H9 (cell line): ENCODE data around the gene LMNTD1. TPM values are rescaled to one million over a fixed set of nuclear protein-coding genes. Genes with fewer than 3 reads are reported as not detected.

Experiments
- DNase-seq: peaks from one replicate; pipeline ENCODE4 v3.0.0-alpha.2; 2017
- H2AFZ ChIP-seq: one replicate; pipeline ENCODE4 v1.6.1; 2013; ENCODE audit warnings: mild to moderate bottlenecking, low read length, control low read depth, moderate library complexity
- H2AK5ac ChIP-seq: 2 replicates; pipeline ENCODE4 v1.6.1; 2013; ENCODE audit warnings: low read length, control low read depth, mixed read lengths; ENCODE audit not compliant: insufficient read length
- H2BK120ac ChIP-seq: one replicate; pipeline ENCODE4 v1.6.1; 2013; ENCODE audit warnings: low read depth, mild to moderate bottlenecking, low read length, control low read depth, inconsistent platforms; ENCODE audit not compliant: poor library complexity, severe bottlenecking
- H2BK12ac ChIP-seq: 2 replicates; pipeline ENCODE4 v1.6.1; 2013; ENCODE audit warnings: low read length, control low read depth, mixed read lengths, low read depth; ENCODE audit not compliant: insufficient read length
- H2BK15ac ChIP-seq: 2 replicates; pipeline ENCODE4 v1.6.1; 2013; ENCODE audit warnings: low read depth, low read length, control low read depth
- H2BK20ac ChIP-seq: one replicate; pipeline ENCODE4 v1.6.1; 2013; ENCODE audit warnings: low read depth, mild to moderate bottlenecking, low read length, control low read depth, inconsistent platforms; ENCODE audit not compliant: poor library complexity, severe bottlenecking
- H2BK5ac ChIP-seq: 2 replicates; pipeline ENCODE4 v1.6.1; 2013; ENCODE audit warnings: low read length, control low read depth, mixed read lengths; ENCODE audit not compliant: insufficient read length
- H3K14ac ChIP-seq: 2 replicates; pipeline ENCODE4 v1.6.1; 2013; ENCODE audit warnings: low read length, control low read depth; ENCODE audit not compliant: insufficient read depth
- H3K18ac ChIP-seq: 2 replicates; pipeline ENCODE4 v1.6.1; 2013; ENCODE audit warnings: low read depth, mild to moderate bottlenecking, mixed read lengths, low read length, control low read depth; ENCODE audit not compliant: insufficient read length
- H3K23ac ChIP-seq: 2 replicates; pipeline ENCODE4 v1.6.1; 2013; ENCODE audit warnings: low read length, control low read depth, mixed read lengths, low read depth; ENCODE audit not compliant: insufficient read length
- H3K23me2 ChIP-seq: 2 replicates; pipeline ENCODE4 v1.6.1; 2013; ENCODE audit warnings: low read depth, mild to moderate bottlenecking, mixed read lengths, low read length, control low read depth; ENCODE audit not compliant: insufficient read length, poor library complexity, severe bottlenecking
- H3K27ac ChIP-seq: 2 replicates; pipeline ENCODE4 v1.5.1; 2013; ENCODE audit warnings: low read length, control low read depth, mixed read lengths, low read depth; ENCODE audit not compliant: insufficient read length
- H3K27me3 ChIP-seq: 2 replicates; pipeline ENCODE4 v1.6.1; 2013; ENCODE audit warnings: low read length, control low read depth, inconsistent platforms; ENCODE audit not compliant: insufficient read depth
- H3K4ac ChIP-seq: 2 replicates; pipeline ENCODE4 v1.6.1; 2013; ENCODE audit warnings: low read depth, mild to moderate bottlenecking, control low read depth, inconsistent platforms, low read length, moderate library complexity
- H3K4me1 ChIP-seq: 2 replicates; pipeline ENCODE4 v1.6.1; 2013; ENCODE audit warnings: low read length, control low read depth, inconsistent platforms; ENCODE audit not compliant: insufficient read depth
- H3K4me2 ChIP-seq: 2 replicates; pipeline ENCODE4 v1.6.1; 2013; ENCODE audit warnings: low read length, control low read depth, mixed read lengths; ENCODE audit not compliant: insufficient read length, insufficient read depth
- H3K56ac ChIP-seq: 2 replicates; pipeline ENCODE4 v1.6.1; 2013; ENCODE audit warnings: low read depth, mild to moderate bottlenecking, mixed read lengths, low read length, control low read depth; ENCODE audit not compliant: insufficient read length
- H3K79me1 ChIP-seq: 2 replicates; pipeline ENCODE4 v1.6.1; 2013; ENCODE audit warnings: low read depth, mild to moderate bottlenecking, moderate library complexity, low read length, control low read depth, inconsistent platforms; ENCODE audit not compliant: insufficient read depth, poor library complexity, severe bottlenecking
- H3K79me2 ChIP-seq: 2 replicates; pipeline ENCODE4 v1.6.1; 2013; ENCODE audit warnings: low read length, control low read depth, inconsistent platforms; ENCODE audit not compliant: insufficient read depth
- H3K9ac ChIP-seq: 2 replicates; pipeline ENCODE4 v1.6.1; 2013; ENCODE audit warnings: low read length, control low read depth, mixed read lengths; ENCODE audit not compliant: insufficient read length; ENCODE audit errors: extremely low read depth
- H3K9me3 ChIP-seq: one replicate; pipeline ENCODE4 v1.6.1; 2013; ENCODE audit warnings: low read depth, low read length, inconsistent platforms; ENCODE audit not compliant: control insufficient read depth
- H3T11ph ChIP-seq: one replicate; pipeline ENCODE4 v1.6.1; 2013; ENCODE audit warnings: mild to moderate bottlenecking, low read length, control low read depth, inconsistent platforms
- H4K20me1 ChIP-seq: one replicate; pipeline ENCODE4 v1.6.1; 2013; ENCODE audit not compliant: control insufficient read depth, insufficient read length, insufficient read depth
- H4K5ac ChIP-seq: 2 replicates; pipeline ENCODE4 v1.6.1; 2013; ENCODE audit warnings: low read depth, mild to moderate bottlenecking, mixed read lengths, low read length, control low read depth; ENCODE audit not compliant: insufficient read length
- H4K8ac ChIP-seq: replicated peaks from 2 replicates; pipeline ENCODE4 v1.6.1; 2013; ENCODE audit warnings: low read length, control low read depth, mixed read lengths, low read depth; ENCODE audit not compliant: insufficient read length
- H4K91ac ChIP-seq: 2 replicates; pipeline ENCODE4 v1.6.1; 2013; ENCODE audit warnings: low read depth, mild to moderate bottlenecking, moderate library complexity, mixed read lengths, low read length, control low read depth; ENCODE audit not compliant: insufficient read length
- H3K27ac Mint-ChIP-seq, 3 experiments: 2 replicates in 2 of 3; 3 replicates in 1 of 3; pipeline ENCODE4 v1.8.0; 2020 to 2021; ENCODE audit warnings: mixed read lengths in 3 of 3, mild to moderate bottlenecking in 1 of 3, moderate library complexity in 1 of 3
- H3K27me3 Mint-ChIP-seq: 2 replicates; pipeline ENCODE4 v1.8.0; 2021; ENCODE audit warnings: low read depth, mild to moderate bottlenecking, moderate library complexity, mixed read lengths
- H3K36me3 Mint-ChIP-seq, 3 experiments: 2 replicates in 2 of 3; 3 replicates in 1 of 3; pipeline ENCODE4 v1.8.0; 2020 to 2021; ENCODE audit warnings: low read depth in 3 of 3, mixed read lengths in 3 of 3; ENCODE audit not compliant: insufficient read depth in 1 of 3
- H3K4me1 Mint-ChIP-seq, 2 experiments: 2 replicates each; pipeline ENCODE4 v1.8.0; 2020; ENCODE audit warnings: mixed read lengths in 2 of 2
- H3K4me3 Mint-ChIP-seq, 2 experiments: 2 replicates in 1 of 2; 3 replicates in 1 of 2; pipeline ENCODE4 v1.8.0; 2020 to 2021; ENCODE audit warnings: mild to moderate bottlenecking in 2 of 2, mixed read lengths in 2 of 2, moderate library complexity in 1 of 2
- H3K9me3 Mint-ChIP-seq, 2 experiments: 2 replicates in 1 of 2; 3 replicates in 1 of 2; pipeline ENCODE4 v1.8.0; 2020; ENCODE audit warnings: mild to moderate bottlenecking in 2 of 2, mixed read lengths in 2 of 2, moderate library complexity in 1 of 2
- CTCF ChIP-seq: fragments of 200-600 bp; sonication (generic); conservative IDR thresholded peaks from 3 replicates; pipeline ENCODE4 v1.8.0; 2021; ENCODE audit warnings: antibody characterized with exemption, mild to moderate bottlenecking
- WGBS: extraction: QIAGEN DNeasy Blood & Tissue Kit; methylation state at CpG from one replicate; pipeline ENCODE4 v1.1.7; 2013; ENCODE audit warnings: missing lambda C conversion rate, low lambda C conversion rate, mixed read lengths; ENCODE audit not compliant: insufficient read length; ENCODE audit errors: extremely low coverage; 5-methylcytosine and 5-hydroxymethylcytosine counted together
- total RNA-seq: library from RNA; stranded (reverse); gene quantifications from 2 replicates; pipeline ENCODE4 v1.2.1, GENCODE V29; 2021

Gene LMNTD1
- total RNA-seq, 1 experiment from 2014 or later: not detected

- Mint-ChIP-seq H3K4me1 (no peaks in the 10 kb centered on the region; a peak in 1 of 4 replicates), H3K9me3 (peaks cover 0 to 7% of the 10 kb centered on the region in 2 experiments; a peak in 3 of 5 replicates), H3K4me3 (no peak overlapping the region), H3K27me3 (no peaks in the 10 kb centered on the region; the same call in 1 of the 2 replicates), H3K36me3 (no peaks in the 10 kb centered on the region), H3K27ac (no peak overlapping the region)
- TF ChIP-seq CTCF: no peak
- H2AK5ac ChIP-seq: no peak overlapping the region
- H3K23me2 ChIP-seq: no peaks in the 10 kb centered on the region
- H3K4me2 ChIP-seq: no peak overlapping the region
- H2AFZ ChIP-seq: no peak overlapping the region
- H2BK120ac ChIP-seq: no peak overlapping the region
- no CpG with 5 or more reads among the region's 2 CpGs for WGBS
- no peak overlapping the region for H3K18ac ChIP-seq
- H2BK15ac ChIP-seq: no peak overlapping the region
- no peak overlapping the region for H2BK12ac ChIP-seq
- H3K27ac ChIP-seq: no peak overlapping the region
- no peak for DNase-seq
- H4K20me1 ChIP-seq: no peaks in the 10 kb centered on the region
- H3K9me3 ChIP-seq: no peaks in the 10 kb centered on the region
- H4K5ac ChIP-seq: no peak overlapping the region
- H3K9ac ChIP-seq: no peak overlapping the region
- H3K27me3 ChIP-seq: no peaks in the 10 kb centered on the region
- no peak overlapping the region for H2BK20ac ChIP-seq
- H3K14ac ChIP-seq: no peak overlapping the region
- no peak overlapping the region for H3K56ac ChIP-seq
- H3K79me2 ChIP-seq: no peaks in the 10 kb centered on the region
- no peaks in the 10 kb centered on the region for H3K4me1 ChIP-seq
- no peak overlapping the region for H2BK5ac ChIP-seq
- no peak overlapping the region for H3K4ac ChIP-seq
- no peak overlapping the region for H3T11ph ChIP-seq
- H4K91ac ChIP-seq: no peak overlapping the region
- H4K8ac ChIP-seq: no peak overlapping the region
- no peaks in the 10 kb centered on the region for H3K79me1 ChIP-seq
- H3K23ac ChIP-seq: no peak overlapping the region
These were observed 25.5 kb upstream of the LMNTD1 start for GRCh38 chr12:25578411-25579143.
